H7 (cell line): ENCODE data around the gene KCNB1. TPM values are rescaled to one million over a fixed set of nuclear protein-coding genes. Genes with fewer than 3 reads are reported as not detected.
A peak's percentile ranks its signal among the peaks of the same experiment; 100 is the strongest.

Source experiments
- DNase-seq: peaks from one replicate; pipeline ENCODE4 v3.0.0; 2012
- H3K27me3 ChIP-seq: 2 replicates; pipeline ENCODE4 v1.6.0; 2011; ENCODE audit warnings: mild to moderate bottlenecking, low read length; ENCODE audit not compliant: control insufficient read depth, insufficient read depth
- H3K36me3 ChIP-seq: replicated peaks from 2 replicates; pipeline ENCODE4 v1.5.1; 2011; ENCODE audit warnings: low read length; ENCODE audit not compliant: control insufficient read depth, insufficient read depth
- H3K4me3 ChIP-seq: 2 replicates; pipeline ENCODE4 v1.5.1; 2011; ENCODE audit warnings: low read depth, mild to moderate bottlenecking, control low read depth, low read length, moderate library complexity; ENCODE audit not compliant: insufficient read depth
- total RNA-seq: library from RNA; depleted of rRNA; stranded (reverse); fragments of >200 nt; shearing (Covaris generic); gene quantifications from 2 replicates; pipeline ENCODE4 v1.2.3, GENCODE V29; 2014

The KCNB1 gene
- total RNA-seq, 1 experiment from 2014 or later: 0.48 TPM

DNA sequence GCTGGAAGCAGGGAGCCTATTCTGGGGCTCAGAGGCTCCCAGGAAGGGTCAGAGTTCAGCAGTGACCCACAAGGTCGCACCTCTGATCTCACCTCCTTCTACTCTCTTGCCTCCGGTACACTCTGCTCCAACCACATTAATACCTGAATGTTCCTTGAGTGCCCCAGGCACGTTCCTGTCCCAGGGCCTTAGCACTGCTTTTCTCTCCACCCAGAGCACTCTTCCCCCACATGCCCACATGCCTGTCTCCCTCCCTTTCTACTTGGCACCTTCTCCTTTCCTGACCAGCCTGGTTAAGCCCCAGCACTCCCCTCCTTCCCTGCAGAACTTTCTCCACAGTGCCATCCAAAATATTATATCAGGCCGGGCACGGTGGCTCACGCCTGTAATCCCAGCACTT, 13.4 kb downstream of the KCNB1 start:
- Histone ChIP-seq H3K4me3 (no peak overlapping the region), H3K36me3 (no peaks in the 10 kb centered on the region), H3K27me3 (no peaks in the 10 kb centered on the region)
- DNase-seq: no peak

DNA sequence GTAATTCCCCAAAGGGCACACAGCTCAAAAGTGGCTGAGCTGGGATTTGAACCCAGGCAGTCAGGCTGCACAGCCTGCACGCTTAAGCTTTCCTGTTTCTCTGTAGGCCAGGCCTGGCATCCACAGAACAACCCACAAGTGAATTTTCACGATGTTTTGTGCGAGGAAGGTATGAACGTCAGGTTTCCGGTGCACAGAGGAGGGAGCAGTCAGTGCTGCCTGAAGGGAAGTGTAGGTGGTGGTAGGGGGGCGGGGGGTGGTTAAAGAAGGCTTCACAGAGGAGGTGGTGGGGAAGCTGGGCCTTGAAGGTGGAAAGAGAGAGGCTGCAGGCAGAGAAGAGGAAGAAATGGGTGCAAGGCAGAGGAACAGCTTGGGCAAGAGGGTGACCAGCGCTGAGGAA, 14.1 kb downstream of the KCNB1 start:
- H3K4me3 ChIP-seq: no peak overlapping the region
- H3K36me3 ChIP-seq: no peaks in the 10 kb centered on the region
- DNase-seq: no peak
- no peaks in the 10 kb centered on the region for H3K27me3 ChIP-seq

DNA sequence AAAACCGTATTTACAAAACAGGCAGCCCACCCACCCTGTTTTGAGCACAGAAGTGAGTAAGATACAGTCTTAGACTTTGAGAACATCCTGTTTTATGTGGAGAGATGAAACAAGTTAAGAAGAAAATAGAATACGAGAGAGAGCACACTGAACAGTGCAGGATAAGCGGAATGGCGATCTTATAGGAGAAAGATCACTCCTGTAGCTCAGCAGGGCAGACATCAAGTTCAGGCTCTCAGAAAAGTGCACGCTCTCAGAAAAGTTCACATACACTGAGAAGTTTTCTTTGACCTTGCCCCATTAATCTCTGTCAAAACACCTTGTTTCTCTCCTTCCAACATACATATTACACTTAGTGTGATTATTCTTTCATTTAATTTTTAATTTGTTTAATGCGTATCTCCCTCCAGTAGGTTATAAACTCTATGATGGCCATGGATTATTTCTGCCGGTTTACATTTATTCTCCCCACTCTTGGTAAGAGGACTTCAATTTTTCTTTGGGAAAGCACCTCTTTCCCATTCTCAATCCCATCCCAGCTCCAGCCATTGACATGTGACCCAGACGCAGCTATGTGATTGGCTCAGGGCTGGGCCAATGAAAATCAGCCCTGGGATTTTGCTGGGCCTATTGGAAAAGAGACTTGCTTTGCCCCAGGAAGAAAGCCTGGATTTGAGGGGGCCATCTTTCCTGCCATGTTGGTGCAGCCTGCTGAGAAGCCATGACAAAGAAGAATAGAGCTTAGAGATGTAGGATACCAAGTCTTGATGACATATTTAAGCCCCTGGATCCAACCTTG, 16.2 kb downstream of the KCNB1 start:
- peak; percentile 45 for DNase-seq
- no peaks in the 10 kb centered on the region for H3K27me3 ChIP-seq
- no peak overlapping the region for H3K4me3 ChIP-seq
- H3K36me3 ChIP-seq: no peaks in the 10 kb centered on the region

DNA sequence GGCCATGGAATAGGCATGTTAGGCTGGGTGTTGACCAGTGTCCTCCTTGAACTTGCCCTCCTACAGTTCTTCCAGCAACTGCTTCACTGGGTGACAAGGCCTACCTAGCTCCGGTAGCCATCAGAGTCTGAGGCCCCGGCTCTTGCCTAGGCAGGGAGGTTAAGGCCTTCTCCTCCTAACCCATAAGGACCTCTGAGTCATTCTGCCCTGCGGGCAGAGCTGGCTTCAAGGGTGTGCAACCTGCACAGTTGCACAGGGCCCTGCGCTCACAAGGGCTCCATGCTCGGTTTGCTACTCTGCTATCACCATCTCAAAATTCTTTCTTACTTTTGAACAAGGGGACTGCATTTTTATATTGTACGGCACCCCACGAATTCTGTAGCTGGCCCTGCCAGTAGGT, 17.9 kb downstream of the KCNB1 start:
- no peaks in the 10 kb centered on the region for H3K36me3 ChIP-seq
- no peak overlapping the region for H3K4me3 ChIP-seq
- no peak for DNase-seq
- no peaks in the 10 kb centered on the region for H3K27me3 ChIP-seq

DNA sequence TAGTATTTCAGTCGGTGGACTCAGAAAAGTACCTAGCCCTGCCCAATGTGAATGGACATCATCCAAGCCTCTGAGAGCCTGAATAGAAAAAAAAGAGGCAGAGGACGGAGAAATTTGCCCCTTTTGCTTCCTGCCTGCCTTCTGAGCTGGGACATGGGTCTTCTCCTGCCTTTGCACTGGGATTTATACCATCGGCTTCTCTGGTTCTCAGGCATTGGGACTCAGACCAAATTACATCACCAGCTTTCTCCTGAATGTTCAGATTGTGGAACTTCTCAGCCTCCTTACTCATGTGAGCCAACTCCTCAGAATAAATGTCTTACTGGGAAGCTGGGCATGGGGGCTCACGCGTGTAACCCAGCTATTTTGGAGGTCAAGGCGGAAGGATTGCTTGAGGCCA, 19.8 kb downstream of the KCNB1 start:
- Histone ChIP-seq H3K4me3 (no peak overlapping the region), H3K27me3 (no peaks in the 10 kb centered on the region; the same call in 1 of the 2 replicates), H3K36me3 (no peaks in the 10 kb centered on the region)
- DNase-seq: no peak

DNA sequence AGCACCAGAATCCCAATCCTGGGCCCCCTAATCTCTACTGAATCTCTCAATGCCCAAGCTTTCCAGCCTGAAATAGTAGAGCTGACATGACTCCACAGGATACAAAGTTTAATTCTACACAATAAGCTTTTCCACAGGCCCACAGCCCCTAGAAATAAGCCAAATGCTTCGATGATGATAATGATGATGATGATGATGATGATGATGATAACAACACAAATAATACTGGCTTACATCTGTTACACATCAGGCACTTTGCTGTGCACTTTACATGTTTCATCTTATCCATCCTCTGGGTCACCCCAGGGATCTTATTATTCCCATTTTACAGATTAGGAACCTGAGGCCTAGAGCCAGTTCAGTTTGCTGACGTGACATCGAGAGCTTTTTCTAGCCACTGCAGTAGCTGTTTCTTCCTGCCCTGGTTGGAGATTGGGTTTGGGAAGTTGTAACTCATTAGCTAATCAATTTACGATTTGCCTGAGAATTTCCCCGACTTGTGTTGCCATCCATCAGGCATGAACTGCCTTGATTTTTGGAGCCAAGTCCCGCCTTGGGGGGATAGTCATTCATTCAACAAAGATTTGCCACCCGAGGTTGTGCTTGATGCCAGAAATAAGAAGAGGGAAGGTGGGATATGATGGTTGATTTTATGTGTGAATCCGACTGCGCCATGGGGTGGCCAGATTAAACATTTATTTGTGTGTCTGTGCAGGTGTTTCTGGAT, 20.4 kb downstream of the KCNB1 start:
- H3K4me3 ChIP-seq: no peak overlapping the region
- no peaks in the 10 kb centered on the region for H3K36me3 ChIP-seq
- H3K27me3 ChIP-seq: no peaks in the 10 kb centered on the region; the same call in 1 of the 2 replicates
- no peak for DNase-seq

DNA sequence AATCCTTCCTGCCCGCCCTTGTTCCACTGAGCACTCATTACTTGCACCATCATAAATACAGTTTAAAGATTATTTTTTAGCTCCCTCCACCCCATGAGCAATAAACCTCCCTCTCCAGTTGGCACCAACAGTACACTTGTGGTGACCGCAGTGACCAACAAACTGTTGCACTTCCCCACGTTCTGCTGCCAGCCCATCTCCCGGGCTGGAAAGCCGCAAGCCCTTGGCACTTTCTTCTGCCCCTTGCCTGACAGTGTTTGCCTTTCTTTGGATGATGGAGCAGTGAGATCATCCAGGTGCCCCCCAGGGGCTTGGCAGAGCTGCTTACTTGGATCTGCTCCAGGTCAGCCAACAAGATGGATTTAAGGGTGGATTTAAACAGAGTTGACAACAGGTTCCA, 21.6 kb downstream of the KCNB1 start:
- Histone ChIP-seq H3K4me3 (no peak overlapping the region), H3K27me3 (no peaks in the 10 kb centered on the region; the same call in 1 of the 2 replicates), H3K36me3 (no peaks in the 10 kb centered on the region)
- no peak for DNase-seq

DNA sequence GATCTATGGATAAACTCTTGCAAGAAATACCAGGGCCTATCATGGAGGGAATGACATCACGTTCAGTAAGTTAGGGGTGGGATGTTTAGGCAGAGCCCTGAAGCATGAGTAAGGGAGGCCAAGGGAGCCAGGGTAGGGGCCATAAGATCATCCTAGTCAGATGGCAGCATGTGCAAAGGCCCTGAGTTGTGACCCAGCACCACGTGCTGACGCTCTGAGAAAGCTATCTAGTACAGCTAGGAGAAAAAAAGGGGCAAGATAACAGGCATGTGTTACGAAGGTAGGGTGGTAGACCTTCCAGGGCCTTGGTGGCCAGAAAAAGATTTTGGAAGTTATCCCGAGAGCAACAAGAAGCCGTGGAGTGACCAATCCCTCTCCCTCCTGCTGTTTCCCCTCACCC, 22.3 kb downstream of the KCNB1 start:
- no peak for DNase-seq
- no peaks in the 10 kb centered on the region for H3K36me3 ChIP-seq
- H3K27me3 ChIP-seq: no peaks in the 10 kb centered on the region; the same call in 1 of the 2 replicates
- H3K4me3 ChIP-seq: no peak overlapping the region

DNA sequence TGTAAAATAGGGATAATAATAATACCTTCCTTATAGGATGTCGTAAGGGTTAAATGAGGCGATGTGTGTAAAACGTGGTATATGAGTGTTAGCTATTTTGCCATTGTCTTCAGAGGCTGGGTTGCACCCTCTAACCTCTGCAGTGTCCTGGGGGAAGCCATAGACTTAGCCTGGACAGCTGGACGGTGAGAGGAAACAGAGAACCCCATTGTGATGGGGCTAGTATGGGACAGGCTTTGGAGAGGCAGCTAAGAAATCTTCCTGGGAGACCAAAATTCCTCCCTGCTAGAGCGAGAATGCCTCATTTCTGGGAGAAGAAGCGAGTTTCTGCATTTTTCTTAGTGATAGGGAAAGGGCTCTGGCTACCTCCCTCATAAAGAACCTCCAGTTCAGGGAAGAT, 22.8 kb downstream of the KCNB1 start:
- no peaks in the 10 kb centered on the region for H3K36me3 ChIP-seq
- no peak overlapping the region for H3K4me3 ChIP-seq
- H3K27me3 ChIP-seq: no peaks in the 10 kb centered on the region; the same call in 1 of the 2 replicates

DNA sequence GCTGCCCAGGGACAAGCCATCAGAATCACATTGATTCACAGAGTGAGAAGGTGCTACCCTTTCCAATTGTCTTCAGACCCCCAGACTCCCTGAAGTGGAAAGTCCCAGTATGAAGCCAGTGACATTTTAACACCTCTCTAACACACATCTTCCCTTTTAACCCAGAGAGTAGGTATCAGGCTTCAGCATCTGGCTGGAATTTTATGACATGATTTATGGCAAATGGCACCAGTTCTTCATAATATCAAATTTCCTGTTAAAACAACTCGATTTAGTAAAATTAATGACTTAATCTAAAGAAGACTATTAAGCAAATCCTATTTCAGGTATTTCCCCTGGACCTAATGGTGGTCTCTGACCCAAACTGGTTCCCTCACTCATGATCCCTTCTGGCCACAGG, 25.0 kb downstream of the KCNB1 start:
- H3K4me3 ChIP-seq: no peak overlapping the region
- no peaks in the 10 kb centered on the region for H3K36me3 ChIP-seq
- no peak for DNase-seq
- H3K27me3 ChIP-seq: no peaks in the 10 kb centered on the region; the same call in 1 of the 2 replicates

More for the DNA sequence above, 22.8 kb downstream of the KCNB1 start:
- no peak for DNase-seq

DNA sequence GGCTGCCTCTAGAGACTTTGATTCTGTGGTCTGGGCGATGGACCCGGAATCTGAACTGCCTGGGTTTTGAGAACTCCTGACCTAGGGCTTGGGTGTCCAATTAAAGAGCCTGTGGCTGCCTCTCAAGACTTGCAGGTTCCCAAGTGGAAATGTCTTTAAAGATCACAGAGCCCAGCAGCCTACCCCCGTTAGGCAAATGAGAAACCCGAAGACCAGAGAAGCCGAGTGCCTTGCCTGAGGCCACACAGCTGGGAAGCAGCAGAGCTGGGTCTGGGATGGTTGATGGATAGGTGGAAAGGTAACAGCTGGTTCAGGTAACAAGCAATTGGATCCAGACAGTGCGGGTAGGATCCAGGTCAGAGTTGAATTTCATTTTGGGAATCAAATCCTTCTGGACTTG, 25.8 kb downstream of the KCNB1 start:
- Histone ChIP-seq H3K27me3 (no peaks in the 10 kb centered on the region; the same call in 1 of the 2 replicates), H3K36me3 (no peaks in the 10 kb centered on the region), H3K4me3 (no peak overlapping the region)
- DNase-seq: no peak

DNA sequence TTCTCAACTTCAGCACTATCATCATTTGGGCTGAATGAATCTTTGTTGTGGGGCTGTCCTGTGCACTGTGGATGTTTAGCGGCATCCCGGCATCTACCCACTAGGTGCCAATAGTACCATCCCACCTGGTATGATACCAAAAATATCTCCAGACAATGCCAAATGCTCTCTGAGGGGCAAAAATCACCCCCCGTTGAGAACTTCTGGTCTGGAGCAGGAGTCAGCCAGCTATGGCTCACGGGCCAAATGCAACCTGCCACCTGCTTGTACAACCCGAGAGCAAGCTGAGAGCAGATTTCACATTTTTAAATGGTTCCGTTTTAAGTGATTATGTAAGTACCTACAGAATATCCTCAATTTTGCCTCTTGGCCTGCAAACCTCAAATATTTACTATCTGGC, 26.8 kb downstream of the KCNB1 start:
- no peak for DNase-seq
- Histone ChIP-seq H3K27me3 (no peaks in the 10 kb centered on the region; the same call in 1 of the 2 replicates), H3K36me3 (no peaks in the 10 kb centered on the region), H3K4me3 (no peak overlapping the region)

DNA sequence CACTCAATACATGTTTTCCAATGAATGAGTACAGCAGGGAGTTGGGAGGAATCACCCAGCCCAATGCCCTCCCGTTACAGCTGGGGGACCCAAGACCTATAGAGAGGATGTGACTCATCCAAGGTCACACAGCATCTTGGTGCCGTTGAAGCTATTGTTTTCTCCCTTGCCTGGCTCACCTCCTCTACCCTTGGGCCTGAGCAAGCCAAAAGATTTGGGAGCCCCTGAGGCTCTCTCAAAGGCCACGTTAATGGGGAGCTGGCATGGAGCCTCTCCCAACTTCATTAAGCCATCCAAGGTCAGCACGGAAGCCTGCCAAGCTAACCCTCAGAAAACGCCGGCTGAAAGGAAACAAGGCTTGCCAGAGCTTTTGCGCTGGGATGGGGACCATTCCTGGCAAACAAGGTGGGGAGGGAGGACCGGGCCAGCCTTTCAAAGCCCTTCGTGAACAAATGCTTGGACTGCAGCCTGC, 30.4 kb downstream of the KCNB1 start:
- Histone ChIP-seq H3K27me3 (no peaks in the 10 kb centered on the region), H3K4me3 (no peak overlapping the region), H3K36me3 (no peaks in the 10 kb centered on the region)
- no peak for DNase-seq

DNA sequence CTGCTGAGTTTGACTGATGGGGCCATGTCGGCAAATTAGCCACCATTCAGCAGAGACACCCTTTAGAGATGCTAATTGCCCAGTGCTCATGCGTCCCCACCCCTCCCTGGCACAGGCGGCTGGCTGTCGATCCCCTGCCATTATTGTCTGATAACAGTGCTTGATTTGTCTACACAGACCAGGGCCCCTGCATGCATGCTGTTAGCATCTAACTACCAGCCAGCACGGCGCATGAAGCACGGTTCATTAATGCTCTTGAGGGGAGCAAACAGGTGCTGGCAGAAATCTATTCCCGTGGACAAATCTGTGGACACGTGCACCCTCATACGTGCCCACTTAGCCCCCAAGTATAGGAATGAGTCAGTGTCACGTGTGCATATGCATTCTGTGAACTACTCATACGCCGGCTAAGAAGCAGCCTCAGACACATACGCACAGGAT, 32.2 kb downstream of the KCNB1 start:
- H3K27me3 ChIP-seq: no peaks in the 10 kb centered on the region
- peak; percentile 54 for DNase-seq
- no peak overlapping the region for H3K4me3 ChIP-seq
- H3K36me3 ChIP-seq: no peaks in the 10 kb centered on the region

DNA sequence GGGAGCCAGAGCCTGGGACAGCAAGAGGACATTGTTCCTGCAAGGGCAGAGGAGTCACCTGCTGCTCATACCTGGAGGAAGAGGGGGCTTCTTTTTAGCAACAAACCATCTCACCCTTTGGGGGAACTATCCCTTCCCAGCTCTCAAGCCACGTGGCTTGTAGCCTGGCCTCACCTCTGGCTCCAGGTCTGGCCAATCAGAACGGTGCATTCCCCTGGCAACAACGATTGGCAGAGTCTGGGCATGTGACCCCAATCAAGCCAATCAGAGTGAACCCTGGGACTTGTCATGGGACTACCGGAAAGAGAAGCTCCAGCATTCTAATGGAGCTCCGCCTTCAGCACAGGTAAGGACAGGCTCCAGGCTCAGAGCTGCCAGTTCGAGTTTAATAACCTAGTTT, 33.6 kb downstream of the KCNB1 start:
- no peaks in the 10 kb centered on the region for H3K36me3 ChIP-seq
- H3K27me3 ChIP-seq: no peaks in the 10 kb centered on the region
- DNase-seq: peak; percentile 49
- no peak overlapping the region for H3K4me3 ChIP-seq
